Gastroesophageal sphincter (tissue), 4 donors: ENCODE results near the gene NTRK3. TPM values are rescaled to one million over a fixed set of nuclear protein-coding genes. Genes with fewer than 3 reads are reported as not detected.

ENCODE experiments used
- ATAC-seq: fragments of 150-250 bp; one replicate; pipeline ENCODE4 v1.9.1; 2016; ENCODE audit warnings: mild to moderate bottlenecking, moderate library complexity
- H3K27ac ChIP-seq, 4 donors: fragments of 200-600 bp; sonication (generic) in 3 of 4; 1 replicate in 3 of 4; 2 replicates in 1 of 4; pipeline ENCODE4 v1.5.1; 2016 to 2019
- H3K27me3 ChIP-seq: fragments of 200-600 bp; sonication (generic); one replicate; pipeline ENCODE4 v1.5.1; 2019
- H3K36me3 ChIP-seq, 2 donors: fragments of 200-600 bp; sonication (generic); one replicate each; pipeline ENCODE4 v1.5.1; 2019; ENCODE audit warnings: control low read depth in 1 of 2
- H3K4me1 ChIP-seq, 3 donors: fragments of 200-600 bp; sonication (generic); 1 replicate in 2 of 3; 2 replicates in 1 of 3; pipeline ENCODE4 v1.5.1; 2016 to 2019; ENCODE audit warnings: control low read depth in 2 of 3
- H3K4me3 ChIP-seq, 2 donors: fragments of 200-600 bp; sonication (generic); one replicate each; pipeline ENCODE4 v1.5.1; 2019; ENCODE audit warnings: mild to moderate bottlenecking in 1 of 2, moderate library complexity in 1 of 2
- H3K9me3 ChIP-seq, 3 donors: fragments of 200-600 bp; sonication (generic); one replicate each; pipeline ENCODE4 v1.5.1; 2017 to 2019; ENCODE audit warnings: control low read depth in 2 of 3
- CTCF ChIP-seq, 4 experiments: fragments of 200-600 bp in 2 of 4; fragments of 450-650 bp in 2 of 4; sonication (generic) in 1 of 4; IDR thresholded peaks; one replicate each; pipeline ENCODE4 v1.5.1; 2017 to 2019; ENCODE audit warnings: antibody characterized with exemption in 4 of 4, mild to moderate bottlenecking in 2 of 4, moderate library complexity in 2 of 4
- EP300 ChIP-seq: sonication (generic); formaldehyde crosslinking; IDR thresholded peaks from one replicate; pipeline ENCODE4 v1.6.1; 2017; ENCODE audit warnings: antibody characterized with exemption, mild to moderate bottlenecking
- POLR2A ChIP-seq, 2 donors: fragments of 450-650 bp; IDR thresholded peaks; one replicate each; pipeline ENCODE4 v1.6.1; 2017; ENCODE audit warnings: antibody characterized with exemption in 2 of 2, mild to moderate bottlenecking in 2 of 2, moderate library complexity in 1 of 2
- POLR2AphosphoS5 ChIP-seq: sonication (generic); formaldehyde crosslinking; IDR thresholded peaks from one replicate; pipeline ENCODE4 v1.6.1; 2017; ENCODE audit warnings: antibody characterized with exemption
- WGBS, 2 donors: methylation state at CpG; one replicate each; pipeline ENCODE4 v1.1.5; 2018; ENCODE audit warnings: low coverage in 1 of 2; 5-methylcytosine and 5-hydroxymethylcytosine counted together
- total RNA-seq, 4 donors: library from RNA; depleted of rRNA; stranded (reverse); fragments of >200 nt; gene quantifications; one replicate each; pipeline ENCODE4 v1.1.0, GENCODE V29; 2016

NTRK3 gene
- total RNA-seq, 4 donors from 2014 or later: 0.47 to 4.3 (median 1.5) TPM

DNA sequence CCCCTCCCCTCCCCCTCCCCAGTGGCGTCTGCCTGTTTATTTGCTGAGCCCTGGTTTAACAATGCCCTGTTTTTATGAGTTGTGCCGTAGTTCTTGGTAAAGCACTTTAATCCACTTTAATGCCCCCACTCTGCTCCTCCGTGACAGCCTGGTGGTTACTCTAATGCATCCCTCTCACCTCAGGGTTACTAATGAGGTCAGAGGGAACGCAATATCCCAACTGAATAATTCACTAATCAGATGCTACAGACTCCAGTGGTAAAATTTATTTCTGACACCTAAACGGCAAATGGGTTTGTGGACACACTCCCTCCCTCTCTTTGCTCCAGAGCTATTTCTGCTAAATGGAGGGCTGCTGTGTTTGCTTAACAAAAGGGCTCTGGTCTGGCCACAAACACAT is 26.1 kb upstream of the NTRK3 start:
- WGBS, 2 donors: 6 to 20% methylated on average over 3 to 5 of the region's 5 CpGs
- Histone ChIP-seq H3K27me3 (peaks cover 88% of the 10 kb centered on the region), H3K36me3 (no peaks in the 10 kb centered on the region), H3K27ac (no peak overlapping the region), H3K4me3 (no peak overlapping the region), H3K4me1 (no peaks in the 10 kb centered on the region), H3K9me3 (peaks cover 0 to 8% (median 0%) of the 10 kb centered on the region in 3 donors)
- no peak for ATAC-seq
- TF ChIP-seq CTCF (IDR thresholded peaks at IDR 0.05) (no peak), POLR2AphosphoS5 (no peak), EP300 (no peak), POLR2A (IDR thresholded peaks at IDR 0.05) (no peak)

GRCh38 chr15:88276821-88277410 is 20.4 kb upstream of the NTRK3 start:
- H3K27ac ChIP-seq: no peak overlapping the region
- H3K4me3 ChIP-seq: no peak overlapping the region
- ATAC-seq: no peak
- peaks cover 0 to 8% (median 0%) of the 10 kb centered on the region in 3 donors for H3K9me3 ChIP-seq
- H3K4me1 ChIP-seq: no peaks in the 10 kb centered on the region
- 51 to 60% methylated on average over 4 to 13 of the region's 16 CpGs for WGBS, 2 donors
- TF ChIP-seq EP300 (no peak), POLR2AphosphoS5 (no peak), CTCF (IDR thresholded peaks at IDR 0.05) (no peak), POLR2A (IDR thresholded peaks at IDR 0.05) (no peak)
- H3K36me3 ChIP-seq: no peaks in the 10 kb centered on the region
- H3K27me3 ChIP-seq: peaks cover 55% of the 10 kb centered on the region

DNA sequence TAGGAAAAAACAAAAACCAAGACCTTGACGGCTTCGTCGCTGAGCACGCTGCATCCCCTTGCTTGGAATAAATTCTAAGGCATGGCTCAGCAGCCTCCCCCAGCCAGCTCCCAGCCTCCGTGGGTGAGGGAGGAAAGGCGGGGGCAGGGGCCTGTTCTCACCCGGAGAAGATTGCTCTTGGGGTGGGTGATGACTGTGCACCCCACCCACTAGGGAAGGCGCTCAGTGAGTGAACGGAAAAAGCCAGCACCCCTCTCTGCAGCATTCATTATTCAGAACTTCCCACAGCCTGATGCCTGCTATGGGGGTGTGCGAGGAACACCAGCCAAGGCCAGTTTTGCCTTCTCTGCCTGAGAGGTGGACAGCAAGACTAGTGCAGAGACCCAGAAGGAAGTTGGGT is 19.3 kb upstream of the NTRK3 start:
- TF ChIP-seq POLR2A (IDR thresholded peaks at IDR 0.05): no peak
- no peak for TF ChIP-seq EP300
- no peak for TF ChIP-seq CTCF (IDR thresholded peaks at IDR 0.05)
- TF ChIP-seq POLR2AphosphoS5: no peak
- Histone ChIP-seq H3K4me1 (no peaks in the 10 kb centered on the region), H3K36me3 (no peaks in the 10 kb centered on the region), H3K4me3 (no peak overlapping the region), H3K27ac (no peak overlapping the region), H3K9me3 (peaks cover 0 to 8% (median 0%) of the 10 kb centered on the region in 3 donors), H3K27me3 (peaks cover 44% of the 10 kb centered on the region)
- ATAC-seq: no peak
- WGBS, 2 donors: 56 to 63% methylated on average over 6 to 7 of the region's 10 CpGs

DNA sequence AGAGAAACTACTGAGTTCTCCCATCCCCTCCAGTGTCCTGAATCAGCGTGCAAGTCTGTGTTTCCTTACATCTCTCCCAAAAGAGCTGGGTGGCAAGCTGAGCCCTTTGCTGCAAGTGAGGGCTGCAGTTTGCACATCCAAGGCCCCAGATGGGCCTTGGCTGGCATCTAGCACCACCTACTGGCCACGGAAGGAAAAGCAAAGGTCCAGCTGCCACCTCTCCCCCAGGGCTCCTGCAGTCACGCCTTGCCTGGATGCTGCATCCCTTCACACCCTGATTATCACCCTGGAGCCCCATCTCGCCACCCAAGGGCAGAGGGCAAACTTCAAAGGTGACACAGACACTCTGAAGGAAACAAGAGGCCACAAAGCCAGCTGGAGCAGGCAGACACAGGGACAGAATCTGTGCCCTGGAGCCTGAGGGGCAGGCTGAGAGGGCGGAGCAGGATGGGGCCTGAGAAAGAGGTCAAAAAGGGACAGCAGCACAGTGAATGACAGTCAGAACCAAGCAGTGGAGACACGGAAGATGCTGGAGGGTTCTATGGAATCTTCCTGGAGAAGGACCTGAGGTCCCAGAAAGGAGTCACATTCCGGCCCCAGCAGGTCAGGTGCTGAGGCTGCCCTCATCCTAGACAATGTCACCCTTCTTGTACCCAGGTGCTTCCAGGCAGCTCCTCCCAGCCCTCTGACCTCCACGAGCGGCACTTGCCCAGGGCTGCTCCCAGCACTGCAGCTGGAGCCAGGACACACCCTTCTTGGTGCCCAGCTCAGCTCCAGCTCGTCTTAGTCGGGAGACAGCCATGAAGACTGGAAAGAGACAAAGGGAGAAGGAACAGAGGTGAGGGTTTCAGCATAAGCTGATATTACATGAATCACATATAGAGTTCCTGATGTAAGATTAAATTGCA is 18.3 kb upstream of the NTRK3 start:
- 10 to 37% methylated on average over 2 to 6 of the region's 11 CpGs for WGBS, 2 donors
- no peak overlapping the region for H3K4me3 ChIP-seq
- H3K36me3 ChIP-seq: no peaks in the 10 kb centered on the region
- H3K9me3 ChIP-seq: peaks cover 0 to 5% (median 0%) of the 10 kb centered on the region in 3 donors
- no peak overlapping the region for H3K27ac ChIP-seq
- ATAC-seq: no peak
- no peaks in the 10 kb centered on the region for H3K4me1 ChIP-seq
- no peak for TF ChIP-seq POLR2AphosphoS5
- TF ChIP-seq CTCF (IDR thresholded peaks at IDR 0.05): peak in 3 of 4 experiments; percentile 65 to 87 (median 81)
- peaks cover 36% of the 10 kb centered on the region for H3K27me3 ChIP-seq
